K562 (cell line): ENCODE measurements around the gene ZNF669. TPM values are rescaled to one million over a fixed set of nuclear protein-coding genes. Genes with fewer than 3 reads are reported as not detected.

Source experiments
- ATAC-seq: fragments of 200-7000 bp; cut with Tn5 transposase; 3 replicates; pipeline ENCODE4 v1.9.1; 2020; ENCODE audit warnings: moderate library complexity
- BruUV-seq: library from RNA; stranded (reverse); fragments of 400-500 nt; replicated peaks from 2 replicates; lab custom pipeline; 2021; lab: Mats Ljungman, UMichigan
- CTCF ChIA-PET: fragments of 300-600 bp; formaldehyde crosslinking; extraction: SDS; loops from one replicate; lab custom pipeline; 2021; ENCODE audit warnings: low intra/inter-chr PET ratio; lab: Yijun Ruan, JAX
- POLR2A ChIA-PET: fragments of 300-600, 350-650 bp; sonication (Branson Sonifier 250); formaldehyde crosslinking; extraction: SDS; loops from one replicate; lab custom pipeline; 2021; ENCODE audit warnings: antibody characterized with exemption, inconsistent platforms; lab: Yijun Ruan, JAX
- DNase-seq, 4 experiments: peaks; one replicate each; pipeline versions ENCODE4 v3.0.0 to v3.0.0-alpha.2; 2011 to 2018; ENCODE audit warnings: low spot score in 3 of 4, mixed read lengths in 3 of 4; ENCODE audit errors: extremely low read depth in 1 of 4
- FAIRE-seq: peaks from 2 replicates; lab custom pipeline; 2011; peaks lifted over from hg19 to GRCh38; lab: Jason Lieb, UNC
- H2AFZ ChIP-seq: 2 replicates; pipeline ENCODE4 v1.6.0; 2011; ENCODE audit warnings: low read depth, low read length, control low read depth, inconsistent platforms
- H3K27ac ChIP-seq: fragments of 200-600 bp; 3 replicates; pipeline ENCODE4 v1.8.0; 2011; ENCODE audit warnings: low read depth, mild to moderate bottlenecking, control low read depth, inconsistent platforms, low read length, moderate library complexity, mixed read lengths; ENCODE audit errors: extremely low read depth
- H3K27me3 ChIP-seq, 2 experiments: fragments of 300-600 bp in 1 of 2; 2 replicates in 1 of 2; 3 replicates in 1 of 2; pipeline versions ENCODE4 v1.6.0 to v1.8.0; 2011; ENCODE audit warnings: inconsistent platforms in 2 of 2, low read length in 2 of 2, mild to moderate bottlenecking in 1 of 2, mixed read lengths in 1 of 2, moderate library complexity in 1 of 2; ENCODE audit not compliant: control insufficient read depth in 2 of 2, insufficient read depth in 2 of 2
- H3K36me3 ChIP-seq: fragments of 300-600 bp; 3 replicates; pipeline ENCODE4 v1.8.0; 2011; ENCODE audit warnings: mild to moderate bottlenecking, low read length, inconsistent platforms; ENCODE audit not compliant: control insufficient read depth, insufficient read depth
- H3K4me1 ChIP-seq, 2 experiments: fragments of 200-600 bp in 1 of 2; replicated peaks in 1 of 2; 2 replicates in 1 of 2; 3 replicates in 1 of 2; pipeline versions ENCODE4 v1.5.1 to v1.8.0; 2011; ENCODE audit warnings: inconsistent platforms in 2 of 2, low read length in 2 of 2, mild to moderate bottlenecking in 1 of 2, mixed read lengths in 1 of 2, moderate library complexity in 1 of 2; ENCODE audit not compliant: control insufficient read depth in 2 of 2, insufficient read depth in 2 of 2
- H3K4me2 ChIP-seq: 2 replicates; pipeline ENCODE4 v1.6.1; 2011; ENCODE audit warnings: low read length, control low read depth, inconsistent platforms, mixed read lengths; ENCODE audit not compliant: insufficient read depth
- H3K4me3 ChIP-seq: fragments of 200-600 bp; sonication (generic), shearing (Covaris generic); 2 replicates; pipeline ENCODE4 v1.5.1; 2016; ENCODE audit warnings: control low read depth, inconsistent platforms
- H3K79me2 ChIP-seq: fragments of 200-600 bp; 3 replicates; pipeline ENCODE4 v1.8.0; 2011; ENCODE audit warnings: low read length, inconsistent platforms; ENCODE audit not compliant: control insufficient read depth, insufficient read depth
- H3K9ac ChIP-seq, 2 experiments: 2 replicates each; pipeline versions ENCODE4 v1.6.0 to v1.6.1; 2011; ENCODE audit warnings: low read depth in 2 of 2, low read length in 2 of 2, control low read depth in 1 of 2, inconsistent platforms in 1 of 2, mild to moderate bottlenecking in 1 of 2, mixed read lengths in 1 of 2; ENCODE audit not compliant: insufficient read depth in 1 of 2
- H3K9me1 ChIP-seq: one replicate; pipeline ENCODE4 v1.6.0; 2011; ENCODE audit warnings: inconsistent platforms, mild to moderate bottlenecking, low read length, moderate library complexity; ENCODE audit not compliant: control insufficient read depth, insufficient read depth
- H3K9me3 ChIP-seq: replicated peaks from 2 replicates; pipeline ENCODE4 v1.5.1; 2011; ENCODE audit warnings: low read depth, low read length, inconsistent platforms; ENCODE audit not compliant: control insufficient read depth, insufficient read depth
- H4K20me1 ChIP-seq: replicated peaks from 2 replicates; pipeline ENCODE4 v1.6.1; 2011; ENCODE audit warnings: low read length, inconsistent platforms, mixed read lengths; ENCODE audit not compliant: control insufficient read depth, insufficient read depth
- EGR1 ChIP-seq: fragments of 450-650 bp; conservative IDR thresholded peaks from 2 replicates; pipeline ENCODE4 v1.6.1; 2017; ENCODE audit warnings: mild to moderate bottlenecking
- ELF1 ChIP-seq: fragments of 200-800 bp; sonication (Bioruptor generic); IDR thresholded peaks from 2 replicates; pipeline ENCODE4 v1.6.1; 2016; ENCODE audit warnings: missing genetic modification characterization, missing compliant biosample characterization
- ELF4 ChIP-seq: fragments of 450-650 bp; formaldehyde crosslinking; IDR thresholded peaks from 2 replicates; pipeline ENCODE4 v1.4.0; 2022; ENCODE audit warnings: missing genetic modification characterization
- FOXM1 ChIP-seq, 2 experiments: fragments of 450-650 bp in 1 of 2; sonication (generic) in 1 of 2; formaldehyde crosslinking in 1 of 2; IDR thresholded peaks; 2 replicates each; pipeline versions ENCODE4 v1.6.1 to v1.9.0; 2017 to 2022; ENCODE audit warnings: low read depth in 2 of 2, mild to moderate bottlenecking in 2 of 2, missing genetic modification reagents in 1 of 2, moderate library complexity in 1 of 2
- GABPA ChIP-seq: fragments of 200-800 bp; sonication (Bioruptor generic); conservative IDR thresholded peaks from 2 replicates; pipeline ENCODE4 v1.6.1; 2016; ENCODE audit warnings: low read depth, missing genetic modification characterization, missing compliant biosample characterization
- GABPB1 ChIP-seq: sonication (generic); formaldehyde crosslinking; IDR thresholded peaks from 2 replicates; pipeline ENCODE4 v1.8.0; 2022; ENCODE audit warnings: mild to moderate bottlenecking, missing genetic modification reagents
- MYBL2 ChIP-seq, 2 experiments: fragments of 450-650 bp in 1 of 2; sonication (generic) in 1 of 2; formaldehyde crosslinking in 1 of 2; IDR thresholded peaks; 2 replicates each; pipeline versions ENCODE4 v1.6.1 to v1.8.1; 2017 to 2022; ENCODE audit warnings: borderline replicate concordance in 1 of 2, inconsistent platforms in 1 of 2, low read depth in 1 of 2, mild to moderate bottlenecking in 1 of 2, missing genetic modification reagents in 1 of 2, moderate library complexity in 1 of 2
- NFE2L1 ChIP-seq: fragments of 450-650 bp; IDR thresholded peaks from 2 replicates; pipeline ENCODE4 v1.6.1; 2016; ENCODE audit warnings: missing genetic modification characterization, low read depth, mild to moderate bottlenecking, missing compliant biosample characterization, moderate library complexity, borderline replicate concordance
- POLR2A ChIP-seq: fragments of 450-650 bp; conservative IDR thresholded peaks from 2 replicates; pipeline ENCODE4 v1.6.1; 2016
- POLR2B ChIP-seq: fragments of 450-650 bp; IDR thresholded peaks from 2 replicates; pipeline ENCODE4 v1.6.1; 2018; ENCODE audit warnings: low read depth; ENCODE audit not compliant: partially characterized antibody
- SIN3B ChIP-seq: fragments of 450-650 bp; IDR thresholded peaks from 2 replicates; pipeline ENCODE4 v1.6.1; 2017; ENCODE audit warnings: low read depth, mild to moderate bottlenecking, moderate library complexity
- SIRT6 ChIP-seq: IDR thresholded peaks from one replicate; pipeline ENCODE4 v1.6.1; 2012; ENCODE audit warnings: low read depth, mild to moderate bottlenecking, control low read depth, inconsistent platforms, low read length, moderate library complexity
- TAF1 ChIP-seq: IDR thresholded peaks from 2 replicates; pipeline ENCODE4 v1.6.1; 2011; ENCODE audit warnings: mild to moderate bottlenecking, low read length, moderate library complexity; ENCODE audit not compliant: insufficient read depth, control insufficient read depth, severe bottlenecking; ENCODE audit errors: extremely low read depth
- YY1 ChIP-seq, 3 experiments: IDR thresholded peaks; 2 replicates each; pipeline ENCODE4 v1.6.1; 2011; ENCODE audit warnings: low read length in 2 of 3, mild to moderate bottlenecking in 2 of 3, moderate library complexity in 2 of 3, borderline replicate concordance in 1 of 3, control low read depth in 1 of 3, low read depth in 1 of 3; ENCODE audit not compliant: insufficient read depth in 3 of 3, insufficient replicate concordance in 2 of 3, control insufficient read depth in 1 of 3, insufficient read length in 1 of 3; ENCODE audit errors: extremely low read depth in 1 of 3
- WGBS: fragments of 100-300 bp; shearing (Covaris generic); methylation state at CpG from one replicate; pipeline ENCODE4 v1.1.6; 2016; ENCODE audit warnings: low coverage, mixed read lengths; ENCODE audit not compliant: insufficient coverage; ENCODE audit errors: missing lambda C conversion rate; 5-methylcytosine and 5-hydroxymethylcytosine counted together
- in situ Hi-C: fragments of 300-500 bp; cut with MboI; formaldehyde crosslinking; loops from 4 replicates; pipeline ENCODE4 v1.15.0; 2018; ENCODE audit warnings: inconsistent platforms, mixed read lengths
- intact Hi-C: fragments of 100-400 bp; cut with micrococcal nuclease; formaldehyde crosslinking; loops from 2 replicates; pipeline ENCODE4 v1.14.2; 2022
- polyA plus RNA-seq, 8 experiments: library from polyadenylated mRNA; depleted of rRNA in 4 of 8; stranded (reverse) in 5 of 8; unstranded in 3 of 8; fragments of >200 nt; fragmentation: Nextera tagmentation in 2 of 8; fragmentation: Illumina TruSeq in 1 of 8; extraction: Ambion mirVana in 2 of 8; extraction: Trizol in 1 of 8; gene quantifications; 2 replicates each; pipeline versions ENCODE4 v1.2.1 to v1.2.3, GENCODE V29; 2011 to 2014; ENCODE audit warnings: inconsistent platforms in 1 of 8, missing spikeins in 1 of 8
- total RNA-seq, 7 experiments: library from RNA; depleted of rRNA in 6 of 7; stranded (reverse); fragments of >200 nt in 6 of 7; fragmentation: Illumina TruSeq in 2 of 7; extraction: Trizol in 2 of 7; gene quantifications; 2 replicates each; pipeline versions ENCODE4 v1.2.1 to v1.2.3, GENCODE V29; 2011 to 2021; ENCODE audit warnings: low replicate concordance in 1 of 7
- TF ChIP-seq, protein P1 (sequence below): fragments of 250-450 bp; sonication (Bioruptor Pico); IDR thresholded peaks from 2 replicates; pipeline ENCODE4 v1.8.0; 2022; ENCODE audit warnings: moderate library complexity, mild to moderate bottlenecking, inconsistent platforms

The ZNF669 gene
- total and polyA plus RNA-seq, 9 of the 15 experiments (the other 6 are each of a cell fraction or from before 2014, with no cell fraction given), result 5.3 to 18.3 (median 10.2) TPM

DNA sequence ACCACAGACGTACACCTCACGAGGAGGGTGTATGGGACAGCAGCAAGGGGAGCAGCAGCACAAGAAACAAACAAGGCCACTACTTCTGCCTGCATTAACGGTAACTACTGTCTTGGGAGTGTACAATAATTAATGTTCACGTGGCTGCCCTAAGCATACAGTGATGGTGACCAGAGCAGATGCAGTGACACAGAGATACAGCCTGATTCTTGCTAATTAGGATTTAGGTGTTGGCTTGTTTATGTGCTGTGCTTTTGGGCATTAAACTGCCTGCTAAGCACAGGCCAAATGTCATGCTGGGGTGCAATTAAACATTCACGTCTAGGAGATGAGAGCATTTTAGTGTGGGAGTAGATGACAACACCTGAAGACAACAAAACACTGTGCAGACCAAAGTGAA, 7.2 kb downstream of the ZNF669 start:
- intact Hi-C loops, result no loop called here
- no peak overlapping the region for H3K4me3 ChIP-seq
- H3K9ac ChIP-seq, result no peak overlapping the region
- H3K27ac ChIP-seq, result no peak overlapping the region
- H3K27me3 ChIP-seq, result no peaks in the 10 kb centered on the region
- DNase-seq (no peak), ATAC-seq (peak; percentile 29; the same call in 2 of the 3 replicates), FAIRE-seq (no peak)
- TF ChIP-seq NFE2L1 (tag) (no peak), ELF4 (CRISPR knock-in tag) (0 out of 2 replicates have a peak, but pooled peaks have one; percentile 16), POLR2A (peak; percentile 15; the same call in 1 of the 2 replicates)
- WGBS, result 77% methylated on average over 5 of the region's 5 CpGs
- in situ Hi-C loops, result no loop called here
- H3K9me1 ChIP-seq, result no peaks in the 10 kb centered on the region
- no peak overlapping the region for H2AFZ ChIP-seq
- H3K79me2 ChIP-seq, result peaks cover 5% of the 10 kb centered on the region; the same call in 1 of the 3 replicates
- peaks cover 35% of the 10 kb centered on the region for H3K36me3 ChIP-seq
- H3K4me1 ChIP-seq, result no peaks in the 10 kb centered on the region
- ChIA-PET CTCF (no interaction called here), POLR2A (no interaction called here)
- H4K20me1 ChIP-seq, result no peaks in the 10 kb centered on the region
- no TSS peak for BruUV-seq
- H3K4me2 ChIP-seq, result no peak overlapping the region
- peaks cover 22% of the 10 kb centered on the region for H3K9me3 ChIP-seq

DNA sequence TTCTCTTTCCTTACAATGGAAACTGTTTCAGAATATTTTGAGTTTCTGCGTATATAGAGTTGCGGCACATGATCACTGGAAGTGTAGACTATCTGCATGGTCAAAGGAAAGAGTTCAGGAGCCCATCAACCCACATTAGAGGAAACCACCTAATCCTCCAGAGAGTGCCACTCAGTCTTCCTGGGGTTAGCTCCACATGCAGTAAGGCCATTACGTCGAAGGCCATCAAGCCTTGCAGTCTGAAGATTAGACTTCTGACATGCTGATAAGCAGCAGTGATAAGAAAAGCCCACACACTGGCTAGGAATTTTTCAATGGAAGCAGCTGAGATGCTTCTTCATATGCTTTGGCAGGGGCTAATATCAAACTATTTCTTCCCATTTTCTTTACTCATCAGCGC, 7.6 kb downstream of the ZNF669 start:
- 0 out of 3 replicates have a peak, but pooled peaks cover under 1% of the 10 kb centered on the region for H3K79me2 ChIP-seq
- no peaks in the 10 kb centered on the region for H3K27me3 ChIP-seq
- H3K36me3 ChIP-seq, result peaks cover 31% of the 10 kb centered on the region
- no peak for FAIRE-seq
- no peak overlapping the region for H3K4me3 ChIP-seq
- H3K9me3 ChIP-seq, result peaks cover 18% of the 10 kb centered on the region
- DNase-seq, result no peak
- no peak overlapping the region for H3K27ac ChIP-seq
- BruUV-seq, result no TSS peak
- peak; percentile 18 for ATAC-seq
- CTCF ChIA-PET, result no interaction called here
- POLR2A ChIA-PET, result no interaction called here
- no peaks in the 10 kb centered on the region for H3K4me1 ChIP-seq
- no peaks in the 10 kb centered on the region for H4K20me1 ChIP-seq
- H2AFZ ChIP-seq, result no peak overlapping the region
- no peaks in the 10 kb centered on the region for H3K9me1 ChIP-seq
- intact Hi-C loops, result no loop called here
- no peak overlapping the region for H3K9ac ChIP-seq
- H3K4me2 ChIP-seq, result no peak overlapping the region
- 76% methylated on average over 5 of the region's 5 CpGs for WGBS
- in situ Hi-C loops, result no loop called here
- TF ChIP-seq FOXM1 (IDR thresholded peaks at IDR 0.05; ENCODE audit: low read depth) (no peak), FOXM1 (CRISPR knock-in tag; IDR thresholded peaks at IDR 0.05; ENCODE audit: low read depth) (no peak), SIN3B (no peak), ELF1 (no peak), EGR1 (no peak), POLR2B (no peak), MYBL2 (IDR thresholded peaks at IDR 0.05; ENCODE audit: low read depth) (no peak), MYBL2 (CRISPR knock-in tag; IDR thresholded peaks at IDR 0.05; ENCODE audit: borderline replicate concordance) (no peak), SIRT6 (no peak), GABPA (tag) (no peak), GABPB1 (no peak), YY1 (IDR thresholded peaks at IDR 0.05; ENCODE audit: borderline replicate concordance in 1 of 3, control insufficient read depth in 1 of 3, extremely low read depth in 1 of 3, insufficient read depth in 3 of 3, insufficient read length in 1 of 3, insufficient replicate concordance in 2 of 3, low read depth in 1 of 3, low read length in 2 of 3) (no peak), TAF1 (no peak)
- TF ChIP-seq, protein P1, sequence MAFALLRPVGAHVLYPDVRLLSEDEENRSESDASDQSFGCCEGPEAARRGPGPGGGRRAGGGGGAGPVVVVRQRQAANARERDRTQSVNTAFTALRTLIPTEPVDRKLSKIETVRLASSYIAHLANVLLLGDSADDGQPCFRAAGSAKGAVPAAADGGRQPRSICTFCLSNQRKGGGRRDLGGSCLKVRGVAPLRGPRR (CRISPR knock-in tag), result no peak
